AG10803 (cell line): Measurements from ENCODE around the gene MDFIC2.
"Not testable (repeated sequence)": the region's sequence is repeated elsewhere in the genome, so short reads cannot be mapped to it uniquely, and the experiment has no call there.

Source experiments
- DNase-seq: peaks from one replicate; pipeline ENCODE4 v3.0.0; 2010; ENCODE audit warnings: low read depth
- H3K4me3 ChIP-seq: 2 replicates; pipeline ENCODE4 v1.5.1; 2011; ENCODE audit warnings: mild to moderate bottlenecking, low read length, control low read depth
- CTCF ChIP-seq: conservative IDR thresholded peaks from 2 replicates; pipeline ENCODE4 v1.5.1; 2011; ENCODE audit warnings: mild to moderate bottlenecking, low read length, control low read depth, inconsistent platforms

MDFIC2 gene

GRCh38 chr3:70291097-70291482 lies 21.3 kb downstream of the MDFIC2 start:
- TF ChIP-seq CTCF: no peak
- no peak for DNase-seq
- H3K4me3 ChIP-seq: no peak overlapping the region

GRCh38 chr3:70290431-70291096 lies 21.9 kb downstream of the MDFIC2 start:
- not testable (repeated sequence) for DNase-seq, H3K4me3 ChIP-seq

- TF ChIP-seq CTCF: no peak
- no peak overlapping the region for H3K4me3 ChIP-seq
- DNase-seq: no peak
Measured at GRCh38 chr3:70281663-70282062, 30.8 kb downstream of the MDFIC2 start.

- no peak for DNase-seq
- no peak for TF ChIP-seq CTCF
- H3K4me3 ChIP-seq: no peak overlapping the region
Measured at GRCh38 chr3:70277304-70277703, 35.1 kb downstream of the MDFIC2 start.

GRCh38 chr3:70276901-70277300 lies 35.5 kb downstream of the MDFIC2 start:
- no peak for TF ChIP-seq CTCF
- H3K4me3 ChIP-seq: no peak overlapping the region
- no peak for DNase-seq

- no peak for TF ChIP-seq CTCF
- no peak for DNase-seq
- no peak overlapping the region for H3K4me3 ChIP-seq
Measured at GRCh38 chr3:70273492-70273891, 38.9 kb downstream of the MDFIC2 start.

- no peak overlapping the region for H3K4me3 ChIP-seq
- TF ChIP-seq CTCF: no peak
- DNase-seq: no peak
Measured at GRCh38 chr3:70272798-70273197, 39.6 kb downstream of the MDFIC2 start.
